HG02588 (cell line): ENCODE measurements around the gene NBAS.
"Not testable (repeated sequence)": the region's sequence is repeated elsewhere in the genome, so short reads cannot be mapped to it uniquely, and the experiment has no call there.

Experiments
- ATAC-seq: cut with Tn5 transposase; IDR thresholded peaks from one replicate; pipeline ENCODE4 v1.9.1; 2021; ENCODE audit warnings: mild to moderate bottlenecking, moderate library complexity; ENCODE audit not compliant: unreplicated experiment

NBAS gene

DNA sequence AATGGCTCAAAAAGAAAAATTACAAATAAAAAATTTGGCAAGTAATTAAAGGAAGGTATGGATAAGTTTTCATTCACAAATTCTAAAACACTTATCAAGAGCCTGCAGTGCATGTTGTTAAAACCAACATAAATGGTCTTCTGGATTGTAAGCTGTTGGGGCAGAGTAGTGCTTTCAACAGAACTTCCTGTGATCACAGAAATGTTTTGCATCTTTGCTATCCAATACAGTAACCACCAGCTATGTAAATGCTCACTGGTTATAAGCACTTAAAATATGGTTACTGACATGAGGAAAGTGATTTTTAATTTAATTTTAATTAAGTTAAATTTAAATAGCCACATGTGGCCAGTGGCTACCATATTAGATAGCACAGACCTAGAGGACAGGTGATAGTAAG is 133.1 kb downstream of the NBAS start:
- no peak for ATAC-seq

DNA sequence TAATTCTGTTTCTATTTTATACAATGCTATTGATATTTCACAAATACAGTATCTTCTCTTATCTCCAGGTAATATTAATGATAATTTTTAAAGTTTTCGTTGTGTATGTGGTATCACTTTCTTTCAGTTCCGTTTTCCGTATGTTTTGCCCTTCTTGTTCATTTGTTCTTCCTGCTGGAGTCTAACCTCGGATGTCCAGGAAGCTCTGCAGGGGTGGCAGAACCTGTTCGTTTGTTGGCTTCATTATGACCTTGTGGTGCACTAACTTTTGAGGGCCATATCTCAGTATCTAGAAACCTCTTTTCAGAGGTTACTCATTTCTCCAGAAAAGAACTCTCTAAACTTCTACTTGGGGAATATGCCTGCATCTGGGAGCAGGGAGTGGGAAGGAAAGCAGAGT is 134.5 kb downstream of the NBAS start:
- ATAC-seq = no peak

DNA sequence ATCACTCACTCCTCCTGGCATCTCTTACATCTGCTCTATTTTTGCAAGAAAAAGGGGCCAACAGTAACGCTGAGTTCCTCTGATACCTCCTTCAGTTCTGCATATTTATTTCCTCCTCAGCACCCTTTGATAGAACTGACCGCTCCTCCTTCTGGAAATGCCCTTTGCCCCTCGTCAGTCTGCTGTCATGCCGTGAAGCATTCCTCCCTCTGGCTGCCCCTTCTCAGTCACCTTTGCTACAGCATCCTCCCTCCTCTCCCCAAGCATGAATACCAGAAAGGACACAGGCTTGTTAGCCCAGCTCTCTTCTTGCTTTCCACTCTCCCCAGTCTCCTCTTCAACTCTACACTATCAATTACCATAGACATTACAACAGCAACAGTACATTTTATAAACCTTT is 135.4 kb downstream of the NBAS start:
- ATAC-seq = no peak

- ATAC-seq = no peak
These were observed 139.4 kb downstream of the NBAS start for GRCh38 chr2:15421753-15422152.

- ATAC-seq = no peak
These were observed 145.4 kb downstream of the NBAS start for GRCh38 chr2:15415748-15416147.

DNA sequence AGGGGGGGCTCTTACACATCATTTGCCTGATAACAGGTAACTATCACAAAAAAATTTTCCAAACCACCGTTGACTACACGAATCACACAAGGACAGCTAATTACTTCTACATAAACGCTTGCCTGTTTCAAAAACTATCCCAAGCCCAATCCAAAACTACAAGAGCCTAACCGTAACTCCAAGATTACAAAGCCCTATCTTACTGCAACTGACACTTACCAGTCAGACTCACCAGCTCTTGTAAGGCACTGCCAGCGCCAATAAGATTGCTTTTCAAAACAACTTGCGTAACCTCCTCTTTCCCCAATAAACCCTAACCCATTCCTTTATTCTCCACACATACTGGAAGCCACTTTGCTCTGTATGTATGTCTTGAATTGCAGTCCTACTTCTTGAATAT is 148.4 kb downstream of the NBAS start:
- no peak for ATAC-seq

DNA sequence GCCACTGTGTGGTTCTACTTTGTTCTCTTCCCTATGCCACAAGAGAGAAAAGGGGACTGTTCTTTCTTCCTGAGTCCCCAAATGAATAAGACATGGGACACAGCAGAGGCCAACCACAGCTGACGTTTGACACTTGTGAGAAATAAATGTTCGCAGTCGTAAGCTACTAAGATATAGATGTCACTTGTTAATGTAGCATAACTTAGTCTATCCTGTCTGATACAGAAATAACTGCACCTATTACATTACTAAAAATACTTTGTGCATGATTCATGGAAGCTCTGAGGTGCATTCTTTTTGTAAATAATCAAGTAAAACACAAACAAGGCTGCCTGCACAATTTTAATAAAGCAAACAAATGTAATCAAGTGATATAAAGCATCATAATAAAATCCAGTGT is 148.8 kb downstream of the NBAS start:
- no peak for ATAC-seq

- ATAC-seq = no peak
These were observed 150.2 kb downstream of the NBAS start for GRCh38 chr2:15410884-15411283.

- ATAC-seq = no peak
These were observed 152.4 kb downstream of the NBAS start for GRCh38 chr2:15408759-15409158.

- ATAC-seq = no peak
These were observed 153.5 kb downstream of the NBAS start for GRCh38 chr2:15407666-15408065.

DNA sequence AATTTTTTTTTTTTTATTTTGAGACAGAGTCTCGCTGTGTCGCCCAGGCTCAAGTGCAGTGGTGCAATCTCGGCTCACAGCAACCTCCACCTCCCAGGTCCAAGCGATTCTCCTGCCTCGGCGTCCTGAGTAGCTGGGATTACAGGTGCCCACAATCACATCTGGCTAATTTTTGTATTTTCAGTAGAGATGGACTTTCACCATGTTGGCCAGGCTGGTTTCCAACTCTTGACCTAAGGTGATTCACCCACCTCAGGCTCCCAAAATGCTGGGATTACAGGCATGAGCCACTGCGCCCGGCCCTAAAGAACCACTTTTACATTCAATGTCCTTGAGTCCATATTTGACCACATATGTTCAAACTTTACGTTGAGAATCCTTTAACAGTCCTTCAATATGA is 156.6 kb downstream of the NBAS start:
- not testable (repeated sequence) for ATAC-seq

DNA sequence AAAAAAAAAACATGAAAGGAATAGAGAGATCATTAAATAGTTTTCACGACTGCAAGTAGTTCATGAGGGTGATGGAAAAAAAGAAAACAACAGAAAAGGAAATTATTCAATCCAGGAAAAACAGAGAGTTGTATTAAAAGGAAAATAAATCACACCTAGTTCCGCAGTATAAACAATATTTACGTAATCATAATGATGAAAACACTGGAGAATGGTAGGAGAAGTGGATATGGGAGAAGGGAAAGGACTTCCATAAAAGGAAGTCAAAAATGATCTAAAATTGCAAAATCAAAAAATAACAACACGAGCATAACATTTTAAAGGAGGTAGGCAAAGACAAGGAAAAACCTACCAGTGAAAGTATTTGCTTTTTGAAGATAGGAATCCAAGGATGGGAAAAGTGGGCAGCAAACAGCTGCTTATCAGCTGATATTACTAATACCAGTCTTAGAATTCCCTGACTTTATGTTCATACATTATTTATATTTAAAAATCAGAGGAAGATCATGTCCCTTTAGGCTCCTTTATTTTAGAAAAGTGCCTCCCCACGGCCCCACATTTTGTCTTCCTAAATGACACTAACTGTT is 160.8 kb downstream of the NBAS start:
- no peak for ATAC-seq

- ATAC-seq = no peak
These were observed 161.9 kb downstream of the NBAS start for GRCh38 chr2:15399241-15399640.

DNA sequence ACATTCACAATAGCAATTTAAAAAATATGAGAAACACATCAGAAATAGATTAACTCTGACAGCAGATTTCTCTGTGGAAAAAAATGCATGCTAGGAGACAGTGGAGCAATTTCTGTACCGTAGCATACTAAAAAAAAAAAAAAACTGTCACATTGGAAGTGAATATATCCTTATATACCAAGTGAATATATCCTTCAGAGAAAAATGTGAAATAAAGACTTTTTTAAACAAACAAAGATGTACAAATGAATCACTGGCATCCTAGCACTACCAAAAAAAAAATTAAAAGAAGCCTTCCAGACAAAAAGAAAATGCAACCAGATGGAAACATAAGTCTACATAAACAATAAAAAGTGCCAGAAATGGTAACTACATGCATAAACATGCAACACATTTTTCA is 169.4 kb downstream of the NBAS start:
- no peak for ATAC-seq

GRCh38 chr2:15389895-15390294 is 171.2 kb downstream of the NBAS start:
- no peak for ATAC-seq

DNA sequence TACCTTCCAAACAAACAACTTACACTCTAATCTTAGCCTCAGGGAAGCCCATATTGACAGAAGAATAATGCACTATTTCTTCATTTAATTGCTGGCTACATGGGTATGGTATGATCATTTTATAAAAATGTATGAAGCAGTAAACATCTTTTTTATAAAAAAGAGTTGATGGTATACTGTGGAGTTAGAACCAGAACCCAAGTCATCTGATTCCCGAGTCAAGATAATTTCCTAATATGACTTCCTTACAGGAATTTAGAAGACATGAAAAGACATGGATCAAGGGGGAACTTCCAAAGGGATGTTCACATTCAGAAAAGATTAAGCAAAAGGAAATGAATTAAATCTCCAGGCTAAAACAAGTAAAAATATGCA is 171.8 kb downstream of the NBAS start:
- ATAC-seq = no peak

DNA sequence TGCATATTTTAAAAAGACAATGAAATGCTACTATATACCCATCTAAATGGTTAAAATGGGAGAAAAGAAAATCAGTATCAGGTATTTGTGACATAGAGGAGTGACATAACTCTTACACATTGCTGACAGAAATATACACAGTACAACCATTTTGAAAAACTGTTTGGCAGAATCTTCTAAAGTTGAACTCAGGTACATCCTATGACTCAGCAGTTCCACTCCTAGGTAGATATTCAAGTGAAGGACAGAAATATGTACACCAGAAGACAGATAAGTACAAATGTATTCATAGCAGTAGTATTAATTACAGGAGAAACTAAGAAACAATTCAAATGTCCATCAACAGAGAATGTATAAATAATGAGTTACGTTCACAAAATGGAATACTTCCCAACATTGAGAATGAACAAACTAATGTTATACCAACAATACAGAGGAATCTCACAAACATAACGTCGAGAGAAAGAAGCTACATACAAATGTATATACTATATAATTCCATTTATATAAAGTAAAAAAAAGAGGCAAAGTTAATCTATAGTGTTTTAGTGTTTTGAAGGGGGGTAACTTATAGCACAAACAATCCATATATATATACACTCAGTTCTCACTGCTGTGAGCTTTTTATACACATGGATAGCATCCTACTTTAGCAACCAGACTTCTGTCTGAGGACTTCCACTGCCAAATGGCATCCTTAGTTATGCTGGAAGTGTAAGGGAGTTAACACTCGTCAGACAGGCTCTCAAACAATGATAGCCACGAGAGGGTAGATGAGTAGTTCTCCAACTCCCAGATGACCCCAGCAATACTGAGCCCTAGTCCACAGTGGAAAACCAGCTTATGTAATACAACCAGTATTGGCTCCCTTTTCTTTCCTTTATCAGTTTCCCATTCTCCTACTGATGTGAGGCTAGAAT is 172.5 kb downstream of the NBAS start:
- no peak for ATAC-seq

- no peak for ATAC-seq
These were observed 175.9 kb downstream of the NBAS start for GRCh38 chr2:15385184-15385583.

DNA sequence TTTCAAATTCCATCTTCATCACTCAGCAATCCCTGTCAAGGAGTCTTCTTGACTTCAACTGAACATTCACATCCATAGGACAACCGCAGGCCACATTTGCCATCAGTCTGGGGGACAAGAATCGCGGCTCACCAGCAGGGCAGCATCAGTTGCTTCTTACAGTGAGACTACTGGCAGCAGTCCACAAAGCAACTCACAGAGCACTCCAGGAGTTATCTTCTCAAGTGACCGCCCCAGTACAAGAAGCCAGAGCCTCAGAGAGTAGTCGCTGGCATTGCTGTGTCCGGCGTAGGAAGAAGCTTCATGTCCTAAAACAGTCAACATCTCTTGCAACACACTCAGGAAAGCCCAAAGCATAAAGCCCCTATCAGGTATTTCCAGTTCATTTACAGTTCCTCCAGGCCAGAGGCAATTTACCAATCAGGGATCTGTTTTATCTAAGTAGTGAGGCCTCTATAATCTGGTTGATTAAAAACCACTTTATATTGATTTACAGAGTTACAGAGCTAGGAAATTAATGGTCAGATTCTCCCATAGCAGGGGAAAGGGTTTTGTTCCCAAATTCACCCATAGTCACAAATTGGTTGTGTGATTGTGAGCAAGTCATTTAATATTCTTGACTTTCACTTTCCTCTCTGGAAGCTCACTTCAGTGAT is 177.3 kb downstream of the NBAS start:
- no peak for ATAC-seq

GRCh38 chr2:15378148-15378908 is 182.8 kb downstream of the NBAS start:
- no peak for ATAC-seq

GRCh38 chr2:15377202-15377601 is 183.9 kb downstream of the NBAS start:
- ATAC-seq = no peak
